ENCODE data around the gene DISC1. TPM values are rescaled to one million over a fixed set of nuclear protein-coding genes. Genes with fewer than 3 reads are reported as not detected.

Gene DISC1
- polyA plus RNA-seq, 1 donor from 2014 or later: 0.84 TPM

- H3K9ac ChIP-seq (ENCODE audit: low read length): no peak overlapping the region
- H3K4me3 ChIP-seq (ENCODE audit: low read length): no peak overlapping the region
- no peaks in the 10 kb centered on the region for H4K20me1 ChIP-seq (ENCODE audit: insufficient read depth)
- no peak overlapping the region for H2AFZ ChIP-seq (ENCODE audit: low read depth, low read length)
- no peaks in the 10 kb centered on the region for H3K79me2 ChIP-seq (replicated peaks; ENCODE audit: insufficient read depth, low read length)
- no peaks in the 10 kb centered on the region for H3K36me3 ChIP-seq (ENCODE audit: insufficient read depth, low read length)
- no peak for TF ChIP-seq RAD21 (conservative IDR thresholded peaks at IDR 0.05)
- TF ChIP-seq EP300 (conservative IDR thresholded peaks at IDR 0.05; ENCODE audit: poor library complexity, severe bottlenecking): no peak
- no peak for TF ChIP-seq MXI1 (conservative IDR thresholded peaks at IDR 0.05; ENCODE audit: poor library complexity, severe bottlenecking)
- no peak for TF ChIP-seq REST (IDR thresholded peaks at IDR 0.05; ENCODE audit: borderline replicate concordance)
- TF ChIP-seq EZH2 (IDR thresholded peaks at IDR 0.05; ENCODE audit: borderline replicate concordance, insufficient read depth, low read length, poor library complexity, severe bottlenecking): no peak
- no peak for TF ChIP-seq POLR2AphosphoS5 (IDR thresholded peaks at IDR 0.05)
- TF ChIP-seq SMC3 (conservative IDR thresholded peaks at IDR 0.05; ENCODE audit: poor library complexity): no peak
- TF ChIP-seq TAF1 (IDR thresholded peaks at IDR 0.05; ENCODE audit: low read depth): no peak
- no peak for TF ChIP-seq CTCF (IDR thresholded peaks at IDR 0.05; ENCODE audit: poor library complexity, severe bottlenecking)
- no peaks in the 10 kb centered on the region for H3K9me2 ChIP-seq (ENCODE audit: insufficient read depth, low read length)
- H3K27ac ChIP-seq (ENCODE audit: low read length): no peak overlapping the region
- H3F3A ChIP-seq (ENCODE audit: insufficient read depth, low read length, poor library complexity, severe bottlenecking): no peaks in the 10 kb centered on the region
- no peak overlapping the region for H3K4me2 ChIP-seq (ENCODE audit: low read length)
- H3K9me3 ChIP-seq (ENCODE audit: low read length): no peaks in the 10 kb centered on the region
- no peaks in the 10 kb centered on the region for H3K27me3 ChIP-seq (ENCODE audit: insufficient read depth, low read depth, low read length)
Observed at GRCh38 chr1:231776757-231777062, 150.1 kb downstream of the DISC1 start.

- Histone ChIP-seq H3F3A (ENCODE audit: insufficient read depth, low read length, poor library complexity, severe bottlenecking) (no peaks in the 10 kb centered on the region), H3K27ac (ENCODE audit: low read length) (no peak overlapping the region), H2AFZ (ENCODE audit: low read depth, low read length) (no peak overlapping the region), H4K20me1 (ENCODE audit: insufficient read depth) (no peaks in the 10 kb centered on the region), H3K36me3 (ENCODE audit: insufficient read depth, low read length) (no peaks in the 10 kb centered on the region), H3K27me3 (ENCODE audit: insufficient read depth, low read depth, low read length) (no peaks in the 10 kb centered on the region), H3K9me3 (ENCODE audit: low read length) (no peaks in the 10 kb centered on the region), H3K9me2 (ENCODE audit: insufficient read depth, low read length) (no peaks in the 10 kb centered on the region), H3K9ac (ENCODE audit: low read length) (no peak overlapping the region), H3K79me2 (replicated peaks; ENCODE audit: insufficient read depth, low read length) (no peaks in the 10 kb centered on the region), H3K4me3 (ENCODE audit: low read length) (no peak overlapping the region), H3K4me2 (ENCODE audit: low read length) (no peak overlapping the region)
- TF ChIP-seq REST (IDR thresholded peaks at IDR 0.05; ENCODE audit: borderline replicate concordance) (no peak), CTCF (IDR thresholded peaks at IDR 0.05; ENCODE audit: poor library complexity, severe bottlenecking) (no peak), RAD21 (conservative IDR thresholded peaks at IDR 0.05) (no peak), TAF1 (IDR thresholded peaks at IDR 0.05; ENCODE audit: low read depth) (no peak), POLR2AphosphoS5 (IDR thresholded peaks at IDR 0.05) (no peak), SMC3 (conservative IDR thresholded peaks at IDR 0.05; ENCODE audit: poor library complexity) (no peak), EP300 (conservative IDR thresholded peaks at IDR 0.05; ENCODE audit: poor library complexity, severe bottlenecking) (no peak), MXI1 (conservative IDR thresholded peaks at IDR 0.05; ENCODE audit: poor library complexity, severe bottlenecking) (no peak), EZH2 (IDR thresholded peaks at IDR 0.05; ENCODE audit: borderline replicate concordance, insufficient read depth, low read length, poor library complexity, severe bottlenecking) (no peak)
Observed at GRCh38 chr1:231778009-231778719, 151.6 kb downstream of the DISC1 start.

Data from neural cell (in vitro differentiated cells).